B cell (primary cell): ENCODE results near the gene ANKRD24. TPM values are rescaled to one million over a fixed set of nuclear protein-coding genes. Genes with fewer than 3 reads are reported as not detected.

Experiments used
- ATAC-seq: fragments of 200-7000 bp; cut with Tn5 transposase; one replicate; pipeline ENCODE4 v1.10.0; 2021; ENCODE audit warnings: low read depth, mild to moderate bottlenecking, moderate number of reproducible peaks, moderate library complexity
- CTCF ChIA-PET: fragments of 350-600 bp; sonication (Branson Sonifier 250); formaldehyde crosslinking; loops from one replicate; lab custom pipeline; 2021; ENCODE audit warnings: antibody characterized with exemption, inconsistent platforms; lab: Charles Lee
- POLR2A ChIA-PET: fragments of 350-600 bp; sonication (Branson Sonifier 250); formaldehyde crosslinking; loops from one replicate; lab custom pipeline; 2021; ENCODE audit warnings: antibody characterized with exemption; lab: Charles Lee
- DNase-seq: peaks from one replicate; pipeline ENCODE4 v3.0.0; 2013
- H2AFZ ChIP-seq: 2 replicates; pipeline ENCODE4 v1.6.1; 2012; ENCODE audit warnings: mild to moderate bottlenecking, low read depth, low read length; ENCODE audit not compliant: insufficient read depth, poor library complexity, severe bottlenecking
- H3K27ac ChIP-seq, 2 donors: 1 replicate in 1 of 2; 2 replicates in 1 of 2; pipeline ENCODE4 v1.5.1; 2012 to 2013; ENCODE audit warnings: low read length in 2 of 2, mild to moderate bottlenecking in 2 of 2, moderate library complexity in 1 of 2
- H3K27me3 ChIP-seq, 4 experiments: fragments of 200-600 bp in 1 of 4; sonication (generic) in 1 of 4; replicated peaks in 1 of 4; 1 replicate in 2 of 4; 2 replicates in 2 of 4; pipeline versions ENCODE4 v1.6.1 to v1.7.0; 2013 to 2016; ENCODE audit warnings: low read length in 3 of 4, mild to moderate bottlenecking in 2 of 4, mixed read lengths in 1 of 4, moderate library complexity in 1 of 4; ENCODE audit not compliant: insufficient read depth in 4 of 4, control insufficient read depth in 3 of 4; ENCODE audit errors: control extremely low read depth in 1 of 4
- H3K36me3 ChIP-seq, 2 experiments: replicated peaks in 1 of 2; 1 replicate in 1 of 2; 2 replicates in 1 of 2; pipeline versions ENCODE4 v1.6.1 to v1.7.1; 2013; ENCODE audit warnings: low read length in 1 of 2; ENCODE audit not compliant: insufficient read depth in 2 of 2, control insufficient read depth in 1 of 2; ENCODE audit errors: control extremely low read depth in 1 of 2, extremely low read depth in 1 of 2
- H3K4me1 ChIP-seq, 2 donors: fragments of 200-600 bp in 1 of 2; sonication (generic) in 1 of 2; 1 replicate in 1 of 2; 2 replicates in 1 of 2; pipeline versions ENCODE4 v1.5.1 to v1.6.1; 2013 to 2017; ENCODE audit warnings: low read length in 2 of 2; ENCODE audit not compliant: control insufficient read depth in 2 of 2, insufficient read depth in 2 of 2
- H3K4me2 ChIP-seq: replicated peaks from 2 replicates; pipeline ENCODE3; 2012; ENCODE audit warnings: mild to moderate bottlenecking, low read depth, low read length; ENCODE audit not compliant: poor library complexity, severe bottlenecking
- H3K4me3 ChIP-seq, 5 experiments: fragments of 200-600 bp in 1 of 5; sonication (generic) in 1 of 5; 1 replicate in 3 of 5; 2 replicates in 2 of 5; pipeline versions ENCODE4 v1.5.1 to v1.7.0; 2011 to 2016; ENCODE audit warnings: low read length in 4 of 5, mild to moderate bottlenecking in 4 of 5, low read depth in 2 of 5, control low read depth in 1 of 5, moderate library complexity in 1 of 5; ENCODE audit not compliant: insufficient read depth in 1 of 5; ENCODE audit errors: control extremely low read depth in 1 of 5, extremely low read depth in 1 of 5
- H3K79me2 ChIP-seq: fragments of 200-600 bp; sonication (generic); one replicate; pipeline ENCODE4 v1.6.0; 2016; ENCODE audit warnings: low read length; ENCODE audit not compliant: control insufficient read depth, insufficient read depth
- H3K9ac ChIP-seq: fragments of 200-600 bp; sonication (generic); 2 replicates; pipeline ENCODE4 v1.6.1; 2017; ENCODE audit warnings: mild to moderate bottlenecking, low read length, moderate library complexity
- H3K9me3 ChIP-seq, 3 donors: one replicate each; pipeline versions ENCODE4 v1.6.1 to v1.7.1; 2013; ENCODE audit warnings: low read length in 2 of 3; ENCODE audit not compliant: control insufficient read depth in 2 of 3, insufficient read depth in 1 of 3; ENCODE audit errors: control extremely low read depth in 1 of 3
- H4K20me1 ChIP-seq: 2 replicates; pipeline ENCODE4 v1.6.0; 2012; ENCODE audit warnings: mild to moderate bottlenecking, low read length; ENCODE audit not compliant: insufficient read depth, control insufficient read depth, poor library complexity, severe bottlenecking
- H3K27ac Mint-ChIP-seq: one replicate; pipeline ENCODE4 v1.8.0; 2021; ENCODE audit warnings: mixed read lengths
- H3K27me3 Mint-ChIP-seq: one replicate; pipeline ENCODE4 v1.8.0; 2021; ENCODE audit warnings: mixed read lengths
- H3K4me1 Mint-ChIP-seq: one replicate; pipeline ENCODE4 v1.8.0; 2021; ENCODE audit warnings: mixed read lengths
- H3K4me3 Mint-ChIP-seq: one replicate; pipeline ENCODE4 v1.8.0; 2021; ENCODE audit warnings: mixed read lengths
- H3K9me3 Mint-ChIP-seq: one replicate; pipeline ENCODE4 v1.8.0; 2022; ENCODE audit warnings: mixed read lengths; ENCODE audit not compliant: insufficient read depth
- CTCF ChIP-seq: fragments of 200-600 bp; IDR thresholded peaks from one replicate; pipeline ENCODE4 v1.8.0; 2022; ENCODE audit warnings: antibody characterized with exemption, mild to moderate bottlenecking
- EZH2 ChIP-seq: IDR thresholded peaks from 2 replicates; pipeline ENCODE4 v1.6.1; 2012; ENCODE audit warnings: borderline replicate concordance, low read depth, mild to moderate bottlenecking, moderate library complexity, low read length; ENCODE audit not compliant: insufficient read depth, poor library complexity, severe bottlenecking
- WGBS: methylation state at CpG from one replicate; pipeline ENCODE4 v1.1.5; 2013; ENCODE audit warnings: missing lambda C conversion rate; ENCODE audit not compliant: insufficient coverage; 5-methylcytosine and 5-hydroxymethylcytosine counted together
- intact Hi-C: fragments of 100-400 bp; cut with micrococcal nuclease; formaldehyde crosslinking; loops from one replicate; pipeline ENCODE4 v1.10.0; 2022
- polyA plus RNA-seq: library from polyadenylated mRNA; depleted of rRNA; stranded (reverse); fragments of >200 nt; gene quantifications from 2 replicates; pipeline ENCODE4 v1.2.3, GENCODE V29; 2012
- total RNA-seq, 2 donors: library from RNA; stranded (reverse); fragments of 120-200 nt in 1 of 2; gene quantifications; 1 replicate in 1 of 2; 2 replicates in 1 of 2; pipeline versions ENCODE4 v1.2.3 to v1.2.4, GENCODE V29; 2013 to 2022

The ANKRD24 gene
- total and polyA plus RNA-seq, 2 donors (not counting 1 experiment from before 2014, with no cell fraction given) = 0.37 to 1.5 TPM

GRCh38 chr19:4208385-4209094, 26.1 kb downstream of the ANKRD24 start:
- intact Hi-C loops = no loop called here
- Histone ChIP-seq H3K27me3 (peaks cover 0 to 16% (median 0%) of the 10 kb centered on the region in 4 experiments), H3K36me3 (no peaks in the 10 kb centered on the region), H3K27ac (no peak overlapping the region), H3K79me2 (no peaks in the 10 kb centered on the region), H3K4me2 (no peak overlapping the region), H3K9me3 (peaks cover 0 to 9% (median 0%) of the 10 kb centered on the region in 3 donors), H4K20me1 (no peaks in the 10 kb centered on the region), H3K4me1 (peaks cover 3 to 4% of the 10 kb centered on the region in 2 donors), H2AFZ (no peak overlapping the region), H3K4me3 (no peak overlapping the region), H3K9ac (no peak overlapping the region)
- TF ChIP-seq CTCF (no peak), EZH2 (no peak)
- CTCF ChIA-PET = interaction anchor here (0.6 to 2.2 kb wide), 4 partner anchors 15 to 356 kb away, joined by 3 to 6 read pairs (median 3); partner anchors contain the start of gene EEF2
- Mint-ChIP-seq H3K9me3 (no peaks in the 10 kb centered on the region), H3K4me1 (peaks cover 2% of the 10 kb centered on the region), H3K27ac (no peak overlapping the region), H3K4me3 (no peak overlapping the region), H3K27me3 (peaks cover 3% of the 10 kb centered on the region)
- ATAC-seq (no peak), DNase-seq (no peak)
- POLR2A ChIA-PET = interaction anchor here (0.7 kb wide), 1 partner anchor 202 kb away, joined by 3 read pairs; no protein-coding TSS in a partner anchor
- WGBS = 72% methylated on average over 11 of the region's 13 CpGs

- H3K27ac ChIP-seq = no peak overlapping the region
- Mint-ChIP-seq H3K27me3 (no peaks in the 10 kb centered on the region), H3K9me3 (no peaks in the 10 kb centered on the region), H3K4me3 (no peak overlapping the region), H3K4me1 (peaks cover 10% of the 10 kb centered on the region), H3K27ac (no peak overlapping the region)
- DNase-seq = no peak
- H3K9me3 ChIP-seq = peaks cover 0 to 9% (median 0%) of the 10 kb centered on the region in 3 donors
- peaks cover 0 to 16% (median 0%) of the 10 kb centered on the region in 4 experiments for H3K27me3 ChIP-seq
- ATAC-seq = no peak
- H3K79me2 ChIP-seq = no peaks in the 10 kb centered on the region
- CTCF ChIA-PET = no interaction called here
- 87% methylated on average over 11 of the region's 15 CpGs for WGBS
- intact Hi-C loops = no loop called here
- no peaks in the 10 kb centered on the region for H3K36me3 ChIP-seq
- no peak overlapping the region for H2AFZ ChIP-seq
- TF ChIP-seq EZH2 (no peak), CTCF (no peak)
- H3K9ac ChIP-seq = no peak overlapping the region
- no peaks in the 10 kb centered on the region for H4K20me1 ChIP-seq
- POLR2A ChIA-PET = no interaction called here
- peaks cover 0 to 13% of the 10 kb centered on the region in 2 donors for H3K4me1 ChIP-seq
- no peak overlapping the region for H3K4me3 ChIP-seq
- no peak overlapping the region for H3K4me2 ChIP-seq
These were observed 27.8 kb downstream of the ANKRD24 start for GRCh38 chr19:4210166-4210731.
